GM23338 (cell line): ENCODE data around the gene THAP5. TPM values are rescaled to one million over a fixed set of nuclear protein-coding genes. Genes with fewer than 3 reads are reported as not detected.

Source experiments
- ATAC-seq: fragments of 200-7000 bp; cut with Tn5 transposase; 3 replicates; pipeline ENCODE4 v1.9.1; 2020
- DNase-seq: peaks from one replicate; pipeline ENCODE4 v3.0.0-alpha.2; 2015; ENCODE audit warnings: low spot score
- H2AFZ ChIP-seq: fragments of 200-600 bp; sonication (generic); 2 replicates; pipeline ENCODE4 v1.8.0; 2016; ENCODE audit warnings: antibody characterized with exemption, mild to moderate bottlenecking, moderate library complexity
- H3F3A ChIP-seq: fragments of 200-600 bp; sonication (generic); replicated peaks from 2 replicates; pipeline ENCODE4 v1.8.0; 2017; ENCODE audit warnings: antibody characterized with exemption, mixed run types, low read depth
- H3K27ac ChIP-seq: fragments of 200-600 bp; sonication (generic); 2 replicates; pipeline ENCODE4 v1.6.1; 2016; ENCODE audit warnings: low read depth
- H3K27me3 ChIP-seq: fragments of 200-600 bp; sonication (generic); 2 replicates; pipeline ENCODE4 v1.8.0; 2016; ENCODE audit warnings: mild to moderate bottlenecking, mixed run types, moderate library complexity; ENCODE audit not compliant: insufficient read depth
- H3K36me3 ChIP-seq: fragments of 200-600 bp; sonication (generic); 2 replicates; pipeline ENCODE4 v1.8.0; 2016; ENCODE audit warnings: mild to moderate bottlenecking; ENCODE audit not compliant: insufficient read depth
- H3K4me1 ChIP-seq: fragments of 200-600 bp; sonication (generic); 2 replicates; pipeline ENCODE4 v1.8.0; 2016; ENCODE audit warnings: mild to moderate bottlenecking, moderate library complexity; ENCODE audit not compliant: insufficient read depth
- H3K4me2 ChIP-seq: fragments of 200-600 bp; sonication (generic); 2 replicates; pipeline ENCODE4 v1.7.1; 2017; ENCODE audit warnings: mixed run types
- H3K4me3 ChIP-seq: fragments of 200-600 bp; sonication (generic); 2 replicates; pipeline ENCODE4 v1.6.1; 2016; ENCODE audit warnings: mixed run types
- H3K79me2 ChIP-seq: fragments of 200-600 bp; sonication (generic); replicated peaks from 2 replicates; pipeline ENCODE4 v1.8.0; 2017; ENCODE audit warnings: mild to moderate bottlenecking; ENCODE audit not compliant: insufficient read depth
- H3K9me2 ChIP-seq: fragments of 200-600 bp; sonication (generic); 2 replicates; pipeline ENCODE4 v1.8.0; 2017; ENCODE audit not compliant: insufficient read depth
- H4K20me1 ChIP-seq: fragments of 200-600 bp; sonication (generic); replicated peaks from 2 replicates; pipeline ENCODE4 v1.8.0; 2017; ENCODE audit warnings: mild to moderate bottlenecking; ENCODE audit not compliant: insufficient read depth
- H3K27ac Mint-ChIP-seq: 2 replicates; pipeline ENCODE4 v1.8.0; 2020; ENCODE audit warnings: inconsistent platforms, mild to moderate bottlenecking, moderate library complexity, mixed read lengths
- H3K27me3 Mint-ChIP-seq: 3 replicates; pipeline ENCODE4 v1.8.0; 2022; ENCODE audit warnings: low read depth, mild to moderate bottlenecking, moderate library complexity, mixed read lengths, inconsistent platforms; ENCODE audit not compliant: insufficient read depth, poor library complexity
- H3K36me3 Mint-ChIP-seq: 3 replicates; pipeline ENCODE4 v1.8.0; 2021; ENCODE audit warnings: low read depth, mild to moderate bottlenecking, inconsistent platforms, moderate library complexity, mixed read lengths
- H3K4me1 Mint-ChIP-seq: 3 replicates; pipeline ENCODE4 v1.8.0; 2020; ENCODE audit warnings: mild to moderate bottlenecking, inconsistent platforms, mixed read lengths
- H3K4me3 Mint-ChIP-seq: 3 replicates; pipeline ENCODE4 v1.8.0; 2021; ENCODE audit warnings: moderate library complexity, mild to moderate bottlenecking, inconsistent platforms, mixed read lengths
- H3K9me3 Mint-ChIP-seq: 3 replicates; pipeline ENCODE4 v1.8.0; 2020; ENCODE audit warnings: moderate library complexity, mild to moderate bottlenecking, inconsistent platforms, mixed read lengths
- CREB1 ChIP-seq: fragments of 250-450 bp; sonication (Bioruptor Pico); IDR thresholded peaks from 2 replicates; pipeline ENCODE4 v1.5.0; 2020; ENCODE audit warnings: low read depth, mild to moderate bottlenecking, moderate library complexity
- EZH2 ChIP-seq: fragments of 200-600 bp; sonication (generic); IDR thresholded peaks from one replicate; pipeline ENCODE4 v1.8.0; 2017; ENCODE audit warnings: antibody characterized with exemption, mild to moderate bottlenecking, low read depth; ENCODE audit not compliant: unreplicated experiment
- EZH2phosphoT487 ChIP-seq: fragments of 200-600 bp; sonication (generic); IDR thresholded peaks from one replicate; pipeline ENCODE4 v1.8.1; 2018; ENCODE audit warnings: antibody characterized with exemption; ENCODE audit not compliant: unreplicated experiment
- JUNB ChIP-seq: IDR thresholded peaks from one replicate; pipeline ENCODE4 v1.6.1; 2016; ENCODE audit warnings: antibody characterized with exemption; ENCODE audit not compliant: unreplicated experiment
- NANOG ChIP-seq: IDR thresholded peaks from 2 replicates; pipeline ENCODE4 v1.6.1; 2016; ENCODE audit warnings: antibody characterized with exemption, borderline replicate concordance
- POLR2AphosphoS5 ChIP-seq: IDR thresholded peaks from 2 replicates; pipeline ENCODE4 v1.6.1; 2016; ENCODE audit warnings: antibody characterized with exemption, low read depth
- REST ChIP-seq: IDR thresholded peaks from one replicate; pipeline ENCODE4 v1.6.1; 2018; ENCODE audit warnings: antibody characterized with exemption; ENCODE audit not compliant: unreplicated experiment
- STAT1 ChIP-seq: IDR thresholded peaks from one replicate; pipeline ENCODE4 v1.6.1; 2016; ENCODE audit warnings: antibody characterized with exemption; ENCODE audit not compliant: unreplicated experiment
- ZNF114 ChIP-seq: fragments of 250-450 bp; sonication (Bioruptor Pico); IDR thresholded peaks from 2 replicates; pipeline ENCODE4 v1.5.0; 2020; ENCODE audit warnings: mild to moderate bottlenecking, moderate library complexity
- ZNF331 ChIP-seq: fragments of 250-450 bp; sonication (Bioruptor Pico); IDR thresholded peaks from 2 replicates; pipeline ENCODE4 v1.5.0; 2020; ENCODE audit warnings: low read depth, mild to moderate bottlenecking, moderate library complexity
- ZNF462 ChIP-seq: fragments of 250-450 bp; sonication (Bioruptor Pico); IDR thresholded peaks from 2 replicates; pipeline ENCODE4 v1.5.0; 2020; ENCODE audit warnings: mild to moderate bottlenecking, moderate library complexity
- polyA plus RNA-seq: library from polyadenylated mRNA; unstranded; fragments of >200 nt; fragmentation: Nextera tagmentation; extraction: Ambion mirVana; gene quantifications from 2 replicates; pipeline ENCODE4 v1.2.1, GENCODE V29; 2016
- total RNA-seq: library from RNA; depleted of rRNA; stranded (reverse); fragments of >200 nt; shearing (Covaris generic); gene quantifications from 2 replicates; pipeline ENCODE4 v1.2.3, GENCODE V29; 2014
- TF ChIP-seq, protein P1 (sequence below): IDR thresholded peaks from 2 replicates; pipeline ENCODE4 v1.6.1; 2016; ENCODE audit warnings: antibody characterized with exemption

The THAP5 gene
- total and polyA plus RNA-seq, 2 experiments from 2014 or later = 18.2 to 32.3 TPM

DNA sequence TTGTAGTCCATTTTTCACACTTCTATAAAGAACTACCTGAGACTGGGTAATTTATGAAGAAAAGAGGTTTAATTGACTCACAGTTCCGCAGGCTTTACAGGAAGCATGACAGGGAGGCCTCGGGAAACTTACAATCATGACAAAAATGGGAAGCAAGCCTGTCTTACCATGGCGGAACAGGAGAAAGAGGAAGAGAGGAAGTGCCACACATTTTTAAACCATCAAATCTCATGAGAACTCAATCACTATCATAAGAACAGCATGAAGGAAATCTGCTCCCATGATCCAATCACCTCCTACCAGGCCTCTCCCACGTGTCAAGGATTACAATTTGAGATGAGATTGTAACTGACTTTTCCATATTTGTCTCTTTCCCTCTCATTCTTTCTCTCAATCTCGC, 34.2 kb downstream of the THAP5 start:
- Histone ChIP-seq H3K36me3 (no peaks in the 10 kb centered on the region), H3K27me3 (no peaks in the 10 kb centered on the region), H3K4me3 (no peak overlapping the region), H2AFZ (no peak overlapping the region), H3F3A (no peaks in the 10 kb centered on the region), H3K27ac (no peak overlapping the region), H4K20me1 (no peaks in the 10 kb centered on the region), H3K4me1 (no peaks in the 10 kb centered on the region), H3K4me2 (no peak overlapping the region), H3K9me2 (no peaks in the 10 kb centered on the region), H3K79me2 (no peaks in the 10 kb centered on the region)
- H3K9me3 Mint-ChIP-seq = peaks cover 7% of the 10 kb centered on the region
- no peak for TF ChIP-seq STAT1
- no peak for TF ChIP-seq CREB1 (CRISPR knock-in tag)
- TF ChIP-seq EZH2phosphoT487 = no peak
- no peak for TF ChIP-seq EZH2
- no peak for TF ChIP-seq NANOG
- TF ChIP-seq, protein P1, sequence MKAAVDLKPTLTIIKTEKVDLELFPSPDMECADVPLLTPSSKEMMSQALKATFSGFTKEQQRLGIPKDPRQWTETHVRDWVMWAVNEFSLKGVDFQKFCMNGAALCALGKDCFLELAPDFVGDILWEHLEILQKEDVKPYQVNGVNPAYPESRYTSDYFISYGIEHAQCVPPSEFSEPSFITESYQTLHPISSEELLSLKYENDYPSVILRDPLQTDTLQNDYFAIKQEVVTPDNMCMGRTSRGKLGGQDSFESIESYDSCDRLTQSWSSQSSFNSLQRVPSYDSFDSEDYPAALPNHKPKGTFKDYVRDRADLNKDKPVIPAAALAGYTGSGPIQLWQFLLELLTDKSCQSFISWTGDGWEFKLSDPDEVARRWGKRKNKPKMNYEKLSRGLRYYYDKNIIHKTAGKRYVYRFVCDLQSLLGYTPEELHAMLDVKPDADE = no peak
- no peak for TF ChIP-seq ZNF114 (CRISPR knock-in tag)
- no peak overlapping the region for H3K4me3 Mint-ChIP-seq
- DNase-seq (no peak), ATAC-seq (no peak)
- no peaks in the 10 kb centered on the region for H3K4me1 Mint-ChIP-seq
- no peaks in the 10 kb centered on the region for H3K27me3 Mint-ChIP-seq
- H3K27ac Mint-ChIP-seq = no peak overlapping the region
- H3K36me3 Mint-ChIP-seq = peaks cover 5% of the 10 kb centered on the region; the same call in 2 of the 3 replicates

GRCh38 chr7:108533712-108534111, 35.8 kb downstream of the THAP5 start:
- DNase-seq = no peak
- Histone ChIP-seq H3K4me1 (no peaks in the 10 kb centered on the region), H3K4me2 (no peak overlapping the region), H3F3A (no peaks in the 10 kb centered on the region), H3K36me3 (no peaks in the 10 kb centered on the region), H3K4me3 (no peak overlapping the region), H3K9me2 (no peaks in the 10 kb centered on the region), H2AFZ (no peak overlapping the region), H3K27ac (no peak overlapping the region), H3K79me2 (no peaks in the 10 kb centered on the region), H3K27me3 (no peaks in the 10 kb centered on the region), H4K20me1 (no peaks in the 10 kb centered on the region)
- no peak for ATAC-seq
- no peak overlapping the region for H3K4me3 Mint-ChIP-seq
- no peaks in the 10 kb centered on the region for H3K9me3 Mint-ChIP-seq
- H3K4me1 Mint-ChIP-seq = peaks cover 3% of the 10 kb centered on the region; the same call in 1 of the 3 replicates
- H3K27ac Mint-ChIP-seq = no peak overlapping the region
- no peaks in the 10 kb centered on the region for H3K36me3 Mint-ChIP-seq
- H3K27me3 Mint-ChIP-seq = no peaks in the 10 kb centered on the region
- TF ChIP-seq ZNF114 (CRISPR knock-in tag) (no peak), CREB1 (CRISPR knock-in tag) (no peak), POLR2AphosphoS5 (no peak), ZNF462 (CRISPR knock-in tag) (no peak), REST (no peak), JUNB (no peak), EZH2 (no peak), ZNF331 (CRISPR knock-in tag) (no peak), NANOG (no peak)
